NCI-H345 (cell line): ENCODE data around the gene KLF17.
"Not testable (repeated sequence)": the region's sequence is repeated elsewhere in the genome, so short reads cannot be mapped to it uniquely, and the experiment has no call there.

ENCODE experiments used
- DNase-seq: peaks from one replicate; lab custom pipeline; 2025; lab: John Stamatoyannopoulos, UW

The KLF17 gene

DNA sequence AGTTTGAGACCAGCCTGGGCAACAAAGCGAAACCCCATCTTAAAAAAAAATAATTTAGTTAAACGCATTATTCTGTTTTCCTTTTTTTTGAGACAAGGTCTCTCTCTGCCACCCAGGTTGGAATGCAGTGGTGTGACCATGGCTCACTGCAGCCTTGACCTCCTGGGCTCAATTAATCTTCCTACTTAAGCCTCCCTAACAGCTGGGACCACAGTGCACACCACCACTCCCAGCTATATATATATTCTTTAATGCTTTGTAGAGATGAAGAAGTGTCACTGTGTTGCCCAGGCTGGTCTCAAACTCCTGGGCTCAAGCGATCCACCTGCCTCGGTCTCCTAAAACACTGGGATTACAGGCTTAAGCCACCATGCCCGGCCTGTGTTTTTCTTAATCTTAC is 7.7 kb upstream of the KLF17 start:
- DNase-seq, result no peak

DNA sequence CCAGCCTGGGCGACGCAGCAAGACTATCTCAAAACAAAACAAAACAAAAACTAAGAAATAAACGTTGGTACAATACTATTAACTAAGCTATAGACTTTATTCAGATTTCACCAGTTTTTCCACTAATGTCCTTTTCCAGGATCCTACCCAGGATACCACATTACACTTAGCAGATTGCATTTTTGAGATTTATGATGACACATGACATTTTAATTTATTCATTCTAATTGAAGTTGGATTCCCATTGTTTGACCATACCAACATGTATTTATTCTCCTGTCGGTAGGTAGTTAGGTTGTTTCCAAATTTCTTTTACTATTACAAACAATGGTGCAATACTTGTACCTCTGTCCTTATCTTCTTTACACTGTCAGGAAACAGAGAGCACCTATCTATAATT is 6.8 kb upstream of the KLF17 start:
- no peak for DNase-seq

DNA sequence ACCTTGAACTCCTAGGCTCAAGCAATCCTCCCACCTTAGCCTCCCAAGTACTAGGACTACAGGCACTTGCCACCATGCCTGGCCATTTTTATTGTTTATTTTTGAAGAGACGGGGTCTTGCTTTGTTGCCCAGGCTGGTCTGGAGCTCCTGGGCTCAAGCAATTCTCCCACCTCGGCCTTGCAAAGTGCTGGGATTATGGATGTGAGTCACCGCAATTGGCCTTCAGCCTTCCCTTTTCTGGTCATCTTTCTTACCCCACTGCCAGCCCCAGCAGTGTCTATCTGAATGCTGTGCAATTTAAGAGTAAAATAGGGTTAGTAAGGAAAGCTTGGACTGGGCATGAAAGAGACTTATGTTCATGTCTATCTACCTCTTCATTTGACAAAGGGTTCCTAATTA is 6.1 kb upstream of the KLF17 start:
- DNase-seq, result no peak

DNA sequence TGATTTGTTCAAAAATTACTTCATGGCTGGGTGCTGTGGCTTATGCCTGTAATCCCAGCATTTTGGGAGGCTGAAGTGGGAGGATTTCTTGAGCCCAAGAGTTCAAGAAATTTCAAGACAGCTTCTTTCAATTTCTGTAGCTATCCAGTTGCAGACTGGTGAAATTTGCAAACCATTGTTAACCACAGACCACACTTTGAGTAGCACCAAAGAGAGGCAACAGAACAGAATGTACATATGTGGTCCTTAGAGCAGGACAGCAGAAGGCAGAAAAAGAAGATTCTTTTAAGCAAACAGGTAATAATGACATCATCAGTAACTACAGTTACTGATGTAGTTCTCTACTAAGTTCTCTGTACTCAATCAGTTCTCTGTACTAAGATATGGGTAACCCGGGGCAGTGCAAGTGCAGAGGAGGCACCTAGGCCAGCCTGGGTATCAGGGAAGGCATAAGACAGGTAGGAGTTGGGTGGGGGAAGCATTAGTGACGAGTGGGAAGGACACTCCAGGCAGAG is 5.5 kb upstream of the KLF17 start:
- DNase-seq, result no peak

DNA sequence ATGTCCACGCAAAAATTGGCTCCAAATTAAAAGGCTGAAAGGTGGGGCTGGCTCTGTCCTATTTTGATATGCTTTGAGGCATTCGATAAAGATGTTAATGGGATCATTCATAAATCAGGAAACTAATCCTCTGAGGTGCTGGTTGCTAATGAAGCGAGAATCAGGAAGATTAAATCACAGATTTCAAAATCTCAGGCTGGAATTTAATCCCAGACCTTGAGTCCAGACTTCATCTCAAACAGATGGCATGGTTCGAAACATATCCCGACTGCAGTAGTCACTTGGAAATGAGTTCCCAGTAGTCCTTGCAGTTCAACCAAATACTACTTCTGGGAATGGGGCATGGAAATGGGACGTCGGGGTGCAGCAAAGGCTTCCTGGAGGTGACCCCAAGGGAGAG is 4.5 kb upstream of the KLF17 start:
- no peak for DNase-seq

DNA sequence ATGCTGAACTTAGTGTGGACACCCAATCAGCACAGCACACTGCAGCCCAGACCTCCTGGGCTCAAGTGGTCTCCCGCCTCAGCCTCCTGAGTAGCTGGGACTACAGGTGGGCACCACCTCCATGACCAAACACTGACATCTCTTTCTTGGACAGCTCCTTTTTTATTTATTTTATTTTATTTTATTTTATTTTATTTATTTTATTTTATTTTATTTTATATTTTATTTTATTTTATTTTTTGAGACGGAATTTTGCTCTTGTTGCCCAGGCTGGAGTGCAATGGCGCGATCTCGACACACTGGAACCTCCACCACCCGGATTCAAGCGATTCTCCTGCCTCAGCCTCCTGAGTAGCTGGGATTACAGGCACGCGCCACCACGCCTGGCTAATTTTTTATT is 1.3 kb upstream of the KLF17 start:
- DNase-seq, result not testable (repeated sequence)

DNA sequence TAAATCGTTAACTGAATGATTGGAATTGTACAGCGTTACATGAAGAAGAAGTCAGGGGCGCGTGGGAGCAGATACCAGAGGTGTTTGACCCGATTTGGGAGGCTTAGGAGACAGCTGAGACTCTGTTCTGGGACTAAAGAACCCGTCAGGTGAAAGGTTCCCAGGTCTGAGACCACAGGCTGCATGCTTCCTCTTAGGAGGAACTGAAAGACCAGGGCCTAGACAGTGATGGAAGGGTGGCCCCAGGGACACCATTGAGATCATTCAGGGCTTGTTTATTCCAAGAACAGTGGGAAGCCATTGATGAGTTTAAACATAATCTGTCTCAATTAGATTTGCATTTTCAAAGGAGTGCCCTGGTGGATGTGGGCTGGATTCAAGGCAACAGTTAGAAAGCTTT is 904 bp downstream of the KLF17 start:
- DNase-seq, result no peak

DNA sequence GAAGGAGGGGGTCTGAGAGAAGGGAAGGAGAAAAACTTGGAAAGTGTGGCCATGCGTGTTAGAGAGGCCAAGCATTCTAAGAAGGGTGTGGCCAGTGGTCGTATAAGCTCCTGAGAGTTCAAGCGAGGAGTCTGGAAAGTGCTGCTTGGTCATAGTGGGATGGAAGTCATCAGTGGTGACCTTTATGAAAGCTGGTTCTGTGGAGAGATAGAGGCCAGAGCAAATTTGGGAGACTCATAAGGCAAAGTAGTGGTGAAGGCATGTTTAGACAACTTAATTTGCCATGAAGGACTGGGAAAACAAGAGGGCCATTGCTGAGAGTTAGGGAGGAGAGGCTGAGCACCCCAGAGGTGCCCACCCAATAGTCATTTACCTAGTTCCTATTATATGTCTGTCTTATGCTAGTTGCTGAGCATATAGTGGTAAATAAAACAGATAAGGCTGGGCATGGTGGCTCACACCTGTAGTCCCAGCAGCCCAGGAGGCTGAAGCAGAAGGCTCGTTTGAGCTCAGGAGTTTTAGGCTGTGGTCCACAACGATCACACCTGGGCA is 1.9 kb downstream of the KLF17 start:
- no peak for DNase-seq

DNA sequence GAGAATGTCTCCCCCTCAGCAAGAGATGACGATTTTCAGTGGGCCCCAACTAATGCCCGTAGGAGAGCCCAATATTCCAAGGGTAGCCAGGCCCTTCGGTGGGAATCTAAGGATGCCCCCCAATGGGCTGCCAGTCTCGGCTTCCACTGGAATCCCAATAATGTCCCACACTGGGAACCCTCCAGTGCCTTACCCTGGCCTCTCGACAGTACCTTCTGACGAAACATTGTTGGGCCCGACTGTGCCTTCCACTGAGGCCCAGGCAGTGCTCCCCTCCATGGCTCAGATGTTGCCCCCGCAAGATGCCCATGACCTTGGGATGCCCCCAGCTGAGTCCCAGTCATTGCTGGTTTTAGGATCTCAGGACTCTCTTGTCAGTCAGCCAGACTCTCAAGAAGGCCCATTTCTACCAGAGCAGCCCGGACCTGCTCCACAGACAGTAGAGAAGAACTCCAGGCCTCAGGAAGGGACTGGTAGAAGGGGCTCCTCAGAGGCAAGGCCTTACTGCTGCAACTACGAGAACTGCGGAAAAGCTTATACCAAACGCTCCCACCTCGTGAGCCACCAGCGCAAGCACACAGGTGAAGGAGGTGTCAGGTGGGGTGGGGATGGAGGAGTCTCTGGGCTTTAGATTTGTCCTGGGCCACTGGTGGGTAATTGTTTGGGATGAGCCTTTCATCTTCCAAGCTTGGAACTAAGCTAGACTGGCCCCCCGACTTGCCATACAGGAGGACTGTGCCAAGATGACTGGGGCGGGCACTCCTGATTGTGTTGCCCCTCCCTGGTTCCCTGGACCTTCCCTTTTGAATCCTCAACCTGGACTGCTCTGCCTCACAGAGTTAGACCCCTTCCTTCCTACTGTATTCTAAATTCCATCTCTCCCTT is 11.2 kb downstream of the KLF17 start:
- no peak for DNase-seq

DNA sequence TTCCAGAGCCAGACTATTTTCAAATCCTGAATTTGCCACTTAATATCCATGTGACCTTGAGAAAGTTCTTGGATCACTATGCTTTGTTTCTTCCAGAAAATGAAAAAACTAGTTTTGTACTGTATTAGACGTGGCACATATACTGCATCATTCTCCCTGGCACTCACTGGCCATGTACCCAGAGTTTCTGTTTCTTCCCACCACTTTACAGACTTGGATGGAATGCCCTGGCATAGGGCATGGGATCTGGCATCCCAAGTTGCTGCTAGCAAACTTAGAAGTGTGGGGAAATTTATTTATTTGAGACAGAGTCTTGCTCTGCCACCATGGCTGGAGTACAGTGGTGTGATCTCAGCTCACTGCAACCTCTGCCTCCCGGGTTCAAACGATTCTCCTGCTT is 12.8 kb downstream of the KLF17 start:
- no peak for DNase-seq

DNA sequence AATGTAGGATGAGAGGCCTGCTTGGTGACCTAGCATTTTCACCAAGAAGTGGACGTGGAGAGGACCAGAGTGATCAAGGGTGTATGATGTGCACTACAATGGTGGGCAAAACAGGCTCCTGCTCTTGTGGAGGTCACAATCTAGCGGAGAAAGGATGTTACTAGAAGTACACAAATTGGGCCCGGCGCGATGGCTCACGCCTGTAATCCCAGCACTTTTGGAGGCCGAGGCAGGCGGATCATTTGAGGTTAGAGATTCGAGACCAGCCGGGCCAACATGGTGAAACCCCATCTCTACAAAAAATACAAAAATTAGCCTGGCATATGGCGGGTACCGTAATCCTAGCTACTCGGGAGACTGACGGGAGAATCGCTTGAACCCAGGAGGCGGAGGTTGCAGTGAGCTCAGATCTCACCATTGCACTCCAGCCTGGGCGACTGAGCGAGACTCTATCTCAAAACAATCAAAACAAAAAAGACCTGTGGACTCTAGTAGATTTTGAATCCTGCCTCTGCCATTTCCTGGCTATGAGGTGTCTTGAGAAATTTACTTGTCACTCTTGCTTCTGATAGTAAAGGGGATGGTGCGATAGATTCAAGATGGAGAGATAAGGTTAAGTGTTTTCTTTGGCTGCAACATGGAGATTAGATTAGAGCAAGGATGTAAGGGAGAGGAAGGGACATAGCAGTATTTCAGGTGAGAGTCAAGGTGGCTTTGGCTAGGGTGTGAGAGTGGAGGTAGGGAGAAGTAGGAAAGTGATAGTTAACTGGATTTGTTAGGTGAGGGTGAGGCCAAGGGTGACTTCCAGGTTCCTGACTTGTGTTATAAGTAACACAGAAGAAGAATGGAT is 15.7 kb downstream of the KLF17 start:
- DNase-seq, result no peak

DNA sequence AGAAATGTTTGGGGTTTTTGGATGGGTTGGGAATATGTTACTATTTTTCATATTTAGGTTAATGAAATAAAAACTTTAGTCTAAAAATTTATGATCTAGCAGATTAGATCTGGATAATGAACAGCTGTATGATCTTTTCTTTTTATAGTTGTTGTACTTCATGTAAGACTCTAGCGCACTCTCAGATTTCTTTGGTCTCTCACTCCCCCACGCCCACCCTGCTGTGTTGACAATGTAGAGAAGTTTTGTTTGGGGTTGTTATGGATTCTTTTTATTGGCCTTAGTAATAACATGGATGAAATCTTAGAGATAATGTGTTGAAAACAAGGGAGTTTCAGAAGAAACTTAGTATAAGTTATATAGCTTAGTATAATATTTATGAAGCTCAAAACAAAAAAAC is 17.3 kb downstream of the KLF17 start:
- DNase-seq, result no peak

DNA sequence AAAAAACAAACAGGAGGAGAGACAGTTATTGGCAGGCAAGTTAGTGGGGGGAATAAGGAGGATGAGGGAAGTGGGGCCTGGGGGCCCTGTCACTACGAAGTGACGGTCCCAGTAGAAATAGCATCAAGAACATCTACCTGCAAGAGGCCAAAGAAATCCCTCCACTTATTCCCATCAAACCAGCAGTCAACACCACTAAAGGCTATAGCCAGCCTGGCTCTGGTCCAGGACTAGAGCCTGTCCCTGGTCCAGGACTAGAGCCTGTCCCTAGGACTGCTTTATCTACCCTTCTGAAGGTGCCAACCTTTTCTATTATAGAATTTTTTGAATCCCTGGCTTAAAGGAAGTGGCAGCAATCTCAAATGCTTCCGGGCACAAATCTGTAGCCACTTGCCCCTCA is 19.6 kb downstream of the KLF17 start:
- DNase-seq, result no peak

DNA sequence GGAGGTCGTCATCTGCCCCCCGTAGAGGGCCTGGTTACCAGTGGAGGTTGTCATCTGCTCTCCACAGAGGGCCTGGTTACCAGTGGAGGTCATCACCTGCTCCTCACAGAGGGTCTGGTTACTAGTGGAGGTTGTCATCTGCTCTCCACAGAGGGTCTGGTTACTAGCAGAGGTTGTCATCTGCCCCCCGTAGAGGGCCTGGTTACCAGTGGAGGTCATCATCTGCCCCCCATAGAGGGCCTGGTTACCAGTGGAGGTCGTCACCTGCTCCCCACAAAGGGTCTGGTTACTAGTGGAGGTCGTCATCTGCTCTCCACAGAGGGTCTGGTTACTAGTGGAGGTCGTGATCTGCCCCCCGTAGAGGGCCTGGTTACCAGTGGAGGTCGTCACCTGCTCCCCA is 20.9 kb downstream of the KLF17 start:
- not testable (repeated sequence) for DNase-seq

DNA sequence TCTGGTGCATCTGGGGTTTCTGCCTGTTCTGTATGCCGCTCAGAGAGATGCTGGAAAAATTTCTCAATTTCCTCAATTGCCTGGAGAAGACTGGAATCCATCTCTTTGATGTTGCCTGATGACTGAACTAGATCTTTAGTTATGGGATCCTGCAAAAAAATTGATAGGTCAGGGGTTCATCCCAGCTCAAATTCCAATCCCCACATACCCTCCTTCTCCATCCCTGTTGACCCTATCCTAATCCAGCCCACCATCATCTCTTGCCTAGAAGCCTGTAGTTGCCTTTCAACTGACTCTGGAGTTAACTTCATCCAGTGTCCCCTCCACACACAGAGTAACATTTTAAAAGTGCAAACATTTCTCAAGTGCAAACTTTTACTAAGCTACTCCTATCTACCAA is 22.9 kb downstream of the KLF17 start, which contains the start of gene KLF18:
Gene KLF18 (minus strand): TSS at position 101 of the 400 bp plus-strand sequence. CDS start 0 bp downstream, at position 101.
- no peak for DNase-seq

DNA sequence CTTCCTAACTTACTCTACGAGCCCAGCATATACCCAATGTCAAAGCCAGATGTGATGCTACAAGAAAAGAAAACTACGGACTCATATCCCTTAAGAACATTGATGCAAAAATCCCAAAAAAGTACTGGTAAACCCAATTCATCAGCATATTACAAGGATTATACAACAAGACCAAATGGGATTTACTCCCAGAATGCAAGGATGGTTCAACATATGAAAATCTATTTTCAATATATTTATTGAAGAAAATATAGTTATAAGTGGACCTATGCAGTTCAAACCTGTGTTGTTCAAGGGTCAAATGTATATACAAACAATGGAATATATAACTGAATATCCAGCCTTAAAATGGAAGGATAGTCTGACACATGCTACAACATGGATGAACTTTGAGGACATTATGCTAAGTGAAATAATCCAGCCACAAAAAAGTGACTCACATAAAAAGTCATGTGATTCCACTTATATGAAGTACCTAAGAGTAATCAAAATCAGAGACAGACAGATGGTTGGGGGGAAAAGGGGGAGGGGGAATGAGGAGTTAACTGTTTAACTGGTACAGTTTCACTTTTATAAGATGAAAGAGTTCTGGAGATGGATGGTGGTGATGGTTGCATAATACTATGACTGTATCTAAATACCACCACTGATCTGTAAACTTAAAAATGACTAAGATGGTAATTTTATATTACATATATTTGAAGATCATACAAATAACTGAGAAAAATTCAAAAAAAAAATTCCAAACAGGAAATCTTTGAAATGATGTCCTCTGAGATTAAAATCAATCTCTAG is 26.5 kb downstream of the KLF17 start:
- DNase-seq, result no peak

DNA sequence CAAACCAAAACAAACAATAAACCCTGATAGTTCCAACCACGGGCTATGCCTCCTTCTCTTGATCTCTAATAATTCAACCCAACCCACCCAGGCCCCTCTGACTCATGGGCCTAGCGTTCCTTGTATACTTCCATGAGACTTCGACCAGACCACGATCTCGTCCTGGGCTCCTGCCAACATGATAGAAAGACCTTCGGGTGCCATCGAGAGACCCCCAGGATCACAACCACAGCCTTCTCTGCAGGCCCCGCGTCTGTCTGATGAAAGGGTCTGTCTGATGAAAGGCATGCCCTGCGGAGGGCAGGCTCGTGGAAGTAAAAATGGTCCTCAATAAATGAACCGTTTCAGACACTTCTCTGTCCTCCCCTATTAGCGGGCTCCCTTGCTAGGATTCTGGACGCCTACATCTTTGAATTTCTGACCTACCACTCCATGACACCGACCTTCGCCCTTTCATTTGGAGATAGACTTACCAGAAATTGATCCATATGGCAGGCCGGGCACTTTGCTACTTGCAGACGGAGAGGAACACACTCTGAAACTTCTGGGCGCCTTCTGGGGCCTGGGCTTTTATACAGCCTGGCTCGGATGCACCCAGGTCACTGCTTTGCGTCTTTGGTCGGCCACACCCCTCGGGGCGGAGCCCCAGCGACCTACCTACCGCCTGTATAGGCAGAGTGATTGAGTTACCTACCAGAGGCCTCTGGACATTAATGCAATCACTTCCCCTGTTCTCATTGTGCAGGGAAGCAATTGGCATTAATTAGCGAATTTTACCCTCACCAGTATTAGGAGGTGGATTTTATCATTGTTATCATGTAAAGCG is 28.1 kb downstream of the KLF17 start:
- DNase-seq, result no peak

DNA sequence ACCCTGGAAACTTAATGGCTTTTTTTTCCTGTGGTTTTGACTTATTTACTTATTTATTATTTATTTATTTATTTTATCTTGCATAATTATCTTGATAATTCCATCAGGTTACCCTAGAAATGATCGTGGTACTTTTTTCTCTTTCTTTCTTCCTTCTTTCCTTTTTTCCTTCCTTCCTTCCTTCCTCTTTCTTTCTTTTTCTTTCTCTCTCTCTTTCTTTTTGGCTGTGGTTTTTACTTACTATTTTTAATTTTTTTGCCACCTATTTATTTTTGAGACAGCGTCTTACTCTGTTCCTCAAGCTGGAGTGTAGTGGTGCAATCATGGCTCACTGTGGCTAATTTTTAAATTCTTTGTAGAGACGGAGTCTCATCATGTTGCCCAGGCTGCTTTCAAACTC is 29.0 kb downstream of the KLF17 start:
- no peak for DNase-seq

DNA sequence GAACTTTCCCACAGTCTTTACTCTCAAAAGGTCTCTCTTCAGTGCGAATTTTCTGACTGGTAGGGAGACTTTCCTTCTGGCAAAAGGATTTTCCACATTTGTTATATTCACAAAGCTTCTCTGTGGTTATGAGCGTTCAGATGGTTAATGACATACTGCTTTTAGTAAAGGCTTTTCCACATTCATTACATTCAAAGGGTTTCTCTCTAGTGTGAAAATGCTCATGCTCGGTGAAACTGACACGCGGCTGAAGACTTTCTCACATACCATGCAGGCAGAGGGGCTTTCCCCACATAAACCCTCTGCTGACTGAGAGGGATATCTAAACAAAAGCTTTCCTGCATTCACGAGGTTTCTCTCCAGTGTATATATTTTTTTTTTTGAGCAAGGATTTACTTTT is 32.7 kb downstream of the KLF17 start:
- DNase-seq, result no peak

DNA sequence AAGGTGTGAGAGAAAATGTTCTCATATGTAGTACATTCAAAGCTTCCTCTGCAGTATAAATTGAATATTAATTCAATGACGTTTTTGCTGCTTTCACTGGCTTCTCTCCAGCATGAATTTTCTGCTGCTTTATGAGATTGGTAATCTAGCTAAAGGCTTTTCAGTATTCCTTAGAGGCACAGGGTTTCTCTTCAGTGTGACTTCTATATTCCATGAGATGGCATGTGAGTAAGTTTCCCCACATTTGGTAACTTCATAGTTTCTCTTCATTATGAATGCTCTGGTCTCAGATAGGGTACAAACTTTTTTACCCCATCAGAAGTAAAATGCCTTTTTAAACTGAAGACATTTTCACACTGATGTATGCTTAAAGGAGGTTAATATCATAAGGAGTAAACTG is 33.2 kb downstream of the KLF17 start:
- no peak for DNase-seq

DNA sequence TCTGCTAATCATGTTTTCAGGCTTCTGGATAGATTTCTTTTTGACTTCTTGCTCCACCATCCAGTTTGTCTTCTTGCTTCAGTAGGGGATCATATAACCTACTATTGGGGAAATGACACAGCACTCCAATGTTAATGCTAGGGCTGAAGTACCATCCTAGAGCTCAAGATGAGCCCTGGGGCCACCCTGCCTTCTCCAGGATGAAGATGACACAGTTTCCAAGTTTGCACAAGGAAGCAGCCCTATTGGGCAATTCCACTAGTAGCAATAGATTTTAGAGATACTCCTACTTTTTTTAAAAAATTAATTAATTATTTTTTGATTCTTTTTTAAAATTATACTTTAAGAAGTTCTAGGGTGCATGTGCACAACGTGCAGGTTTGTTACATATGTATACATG is 34.1 kb downstream of the KLF17 start:
- no peak for DNase-seq
